Activated CD4-positive, alpha-beta T cell treated with anti-CD3 and anti-CD28 coated beads, Interleukin-2, amount 50 U/mL, for 4 hours (primary cell): ENCODE data around the gene STX17.
"Not testable (repeated sequence)": the region's sequence is repeated elsewhere in the genome, so short reads cannot be mapped to it uniquely, and the experiment has no call there.

Experiments used
- DNase-seq, 2 experiments: peaks; one replicate each; pipeline ENCODE4 v3.0.0-alpha.2; 2020

The STX17 gene

GRCh38 chr9:99906403-99907207, at the start of gene STX17:
Gene STX17, plus strand, starts transcription at chr9:99906654. Its CDS starts 8,586 bp downstream, at chr9:99915240.
- DNase-seq = peak; percentile 72 to 74

- DNase-seq = not testable (repeated sequence)
Measured at GRCh38 chr9:99857576-99857975, 48.9 kb upstream of the STX17 start.

GRCh38 chr9:99858087-99858486, 48.4 kb upstream of the STX17 start:
- DNase-seq = no peak

GRCh38 chr9:99859243-99859980, 47.0 kb upstream of the STX17 start:
- DNase-seq = no peak

- DNase-seq = no peak
Measured at GRCh38 chr9:99860266-99860665, 46.2 kb upstream of the STX17 start.

- DNase-seq = no peak
Measured at GRCh38 chr9:99863955-99864354, 42.5 kb upstream of the STX17 start.

- DNase-seq = no peak
Measured at GRCh38 chr9:99866398-99866797, 40.1 kb upstream of the STX17 start.

- DNase-seq = no peak
Measured at GRCh38 chr9:99867536-99867935, 38.9 kb upstream of the STX17 start.

- DNase-seq = no peak
Measured at GRCh38 chr9:99867968-99868367, 38.5 kb upstream of the STX17 start.

GRCh38 chr9:99868845-99869244, 37.6 kb upstream of the STX17 start:
- DNase-seq = no peak

- DNase-seq = no peak
Measured at GRCh38 chr9:99870126-99870525, 36.3 kb upstream of the STX17 start.

- no peak for DNase-seq
Measured at GRCh38 chr9:99873531-99873930, 32.9 kb upstream of the STX17 start.

GRCh38 chr9:99873943-99874584, 32.4 kb upstream of the STX17 start:
- no peak for DNase-seq

- DNase-seq = no peak
Measured at GRCh38 chr9:99876190-99876589, 30.3 kb upstream of the STX17 start.

- no peak for DNase-seq
Measured at GRCh38 chr9:99878651-99879050, 27.8 kb upstream of the STX17 start.

- DNase-seq = no peak
Measured at GRCh38 chr9:99881769-99882168, 24.7 kb upstream of the STX17 start.

GRCh38 chr9:99885747-99886146, 20.7 kb upstream of the STX17 start:
- no peak for DNase-seq

GRCh38 chr9:99889120-99889519, 17.3 kb upstream of the STX17 start:
- no peak for DNase-seq

GRCh38 chr9:99894826-99895225, 11.6 kb upstream of the STX17 start:
- no peak for DNase-seq

- DNase-seq = no peak
Measured at GRCh38 chr9:99895510-99895909, 10.9 kb upstream of the STX17 start.

- no peak for DNase-seq
Measured at GRCh38 chr9:99896119-99896518, 10.3 kb upstream of the STX17 start.

- no peak for DNase-seq
Measured at GRCh38 chr9:99903393-99903792, 3.1 kb upstream of the STX17 start.

- no peak for DNase-seq
Measured at GRCh38 chr9:99905833-99906402, 536 bp upstream of the STX17 start.

GRCh38 chr9:99907208-99907532, 716 bp downstream of the STX17 start:
- no peak for DNase-seq
